Forelimb muscle (tissue), 1 donor: ENCODE data around the gene AMZ1. TPM values are rescaled to one million over a fixed set of nuclear protein-coding genes. Genes with fewer than 3 reads are reported as not detected.
"Not testable (repeated sequence)": the region's sequence is repeated elsewhere in the genome, so short reads cannot be mapped to it uniquely, and the experiment has no call there.

Experiments
- DNase-seq: peaks from one replicate; pipeline ENCODE4 v3.0.0-alpha.2; 2013; ENCODE audit warnings: low read depth
- polyA plus RNA-seq: library from polyadenylated mRNA; unstranded; fragments of 120-200 nt; gene quantifications from one replicate; pipeline ENCODE4 v1.2.1, GENCODE V29; 2013; ENCODE audit not compliant: insufficient read length

The AMZ1 gene
- polyA plus RNA-seq, 1 donor, result 0.29 TPM

- DNase-seq, result no peak
Measured at GRCh38 chr7:2691011-2691707, 3.2 kb downstream of the AMZ1 start.

GRCh38 chr7:2691932-2692439, 4.0 kb downstream of the AMZ1 start:
- DNase-seq, result not testable (repeated sequence)

DNA sequence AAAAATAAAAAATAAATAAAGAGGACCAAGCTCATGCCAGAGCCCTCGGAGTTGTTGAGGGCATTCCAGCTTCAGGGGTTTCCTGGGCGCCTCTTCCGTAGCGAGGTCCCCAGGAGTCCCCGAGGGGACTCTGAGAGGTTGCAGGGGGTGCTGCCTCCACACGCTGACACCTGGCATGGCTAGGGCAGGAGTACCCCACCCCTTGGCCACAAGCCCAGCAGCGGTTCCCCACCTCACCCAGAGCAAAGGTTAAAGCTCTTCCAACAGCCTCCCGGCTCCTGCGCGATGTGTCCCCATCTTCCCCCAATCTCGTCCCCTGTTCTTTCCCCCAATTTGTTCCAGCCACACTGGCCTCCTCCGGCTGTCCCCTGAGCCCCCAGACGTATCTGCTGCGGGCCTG, 4.5 kb downstream of the AMZ1 start:
- DNase-seq, result no peak

GRCh38 chr7:2693420-2694121, 5.6 kb downstream of the AMZ1 start:
- DNase-seq, result not testable (repeated sequence)

- DNase-seq, result not testable (repeated sequence)
Measured at GRCh38 chr7:2694122-2694436, 6.1 kb downstream of the AMZ1 start.

DNA sequence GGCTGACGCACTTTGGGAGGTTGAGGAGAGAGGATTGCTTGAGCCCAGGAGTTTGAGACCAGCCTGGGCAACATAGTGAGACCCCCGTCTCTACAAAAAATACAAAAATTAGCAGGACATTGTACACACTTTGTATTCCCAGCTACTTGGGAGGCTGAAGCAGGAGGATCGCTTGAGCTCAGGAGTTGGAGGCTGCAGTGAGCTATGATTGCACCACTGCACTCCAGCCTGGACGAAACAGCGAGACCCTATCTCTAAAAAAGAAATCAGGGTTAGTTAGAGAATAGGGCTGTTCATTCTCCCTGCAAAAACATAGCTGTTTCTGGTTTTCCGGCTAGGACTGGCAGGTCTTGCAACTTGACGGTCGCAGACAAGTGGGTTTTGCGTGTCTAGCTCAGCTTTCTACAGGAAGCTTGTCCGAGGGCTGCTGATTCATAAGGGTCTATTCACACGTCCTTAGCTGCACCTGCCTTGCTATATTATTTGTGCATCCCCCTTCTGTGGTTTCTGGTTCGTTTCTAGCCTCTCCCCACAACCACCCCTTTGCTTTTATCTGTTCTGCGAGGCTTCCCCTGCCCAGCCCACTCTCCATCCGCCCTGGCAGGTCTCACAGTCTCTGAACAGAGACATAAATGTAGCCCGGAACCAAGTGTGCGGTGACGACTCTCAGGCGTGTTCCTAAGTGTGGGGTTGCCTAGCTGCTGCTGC, 10.7 kb downstream of the AMZ1 start:
- no peak for DNase-seq

DNA sequence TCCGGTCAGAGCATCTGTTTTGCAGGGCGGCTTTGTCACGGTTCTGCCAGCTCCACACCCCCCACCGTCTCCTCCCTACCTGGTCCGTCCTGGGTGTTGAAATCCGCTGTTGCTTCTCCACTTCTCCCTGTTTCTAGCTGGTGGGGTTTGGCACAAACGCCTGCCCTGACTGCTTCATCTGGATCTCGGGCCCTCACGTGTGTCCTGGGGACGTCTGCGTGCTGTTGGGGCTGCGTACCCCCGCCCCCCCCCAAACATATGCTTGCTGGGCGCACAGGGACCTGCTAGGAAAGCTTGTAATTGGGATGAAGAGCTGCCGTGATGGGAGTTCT, 11.3 kb downstream of the AMZ1 start:
- no peak for DNase-seq

DNA sequence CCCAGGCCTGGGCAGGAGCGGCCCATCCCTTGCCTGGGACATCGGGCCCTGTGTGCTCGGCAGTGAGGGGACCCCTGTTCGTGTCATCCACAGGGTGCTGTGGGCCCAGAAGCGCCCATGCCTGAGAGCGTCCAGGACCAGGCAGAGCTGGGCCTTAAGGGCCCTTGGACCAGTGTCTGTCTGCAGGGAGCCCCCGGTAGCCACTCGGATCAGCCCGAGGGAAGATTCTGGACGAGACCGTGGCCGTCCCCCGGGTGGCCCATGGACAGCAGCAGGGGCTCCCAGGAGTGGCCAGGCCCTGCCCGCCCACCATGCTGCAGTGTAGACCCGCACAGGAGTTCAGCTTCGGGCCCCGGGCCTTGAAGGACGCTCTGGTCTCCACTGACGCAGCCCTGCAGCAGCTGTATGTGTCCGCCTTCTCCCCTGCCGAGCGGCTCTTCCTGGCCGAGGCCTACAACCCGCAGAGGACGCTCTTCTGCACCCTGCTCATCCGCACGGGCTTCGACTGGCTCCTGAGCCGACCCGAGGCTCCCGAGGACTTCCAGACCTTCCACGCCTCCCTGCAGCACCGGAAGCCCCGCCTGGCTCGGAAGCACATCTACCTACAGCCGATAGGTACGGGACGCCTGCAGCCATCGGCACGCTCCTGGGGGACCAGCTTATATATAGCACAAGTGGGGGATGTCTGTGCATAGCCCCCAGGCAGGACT, 12.3 kb downstream of the AMZ1 start:
- DNase-seq, result no peak

DNA sequence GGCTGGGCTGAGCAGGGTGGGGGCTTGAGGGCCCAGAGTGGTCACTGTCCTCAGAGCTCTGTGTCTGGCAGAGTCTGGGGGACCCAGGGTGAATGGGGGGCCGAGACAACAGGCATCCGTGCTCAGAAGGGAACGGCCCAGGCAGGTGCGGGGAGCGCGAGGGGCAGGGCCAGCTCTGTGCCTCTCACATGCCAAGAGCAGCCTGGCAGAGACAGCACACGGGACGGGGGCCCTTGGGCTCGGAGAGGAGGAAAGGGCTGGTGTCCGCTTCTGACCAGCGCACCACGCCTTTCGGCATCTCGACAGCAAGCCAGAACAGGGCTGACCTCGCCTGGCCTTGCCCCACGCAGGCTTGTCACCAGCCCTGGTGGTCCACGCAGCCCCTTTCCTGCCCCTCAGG, 13.4 kb downstream of the AMZ1 start:
- DNase-seq, result no peak

- no peak for DNase-seq
Measured at GRCh38 chr7:2701832-2702593, 14.0 kb downstream of the AMZ1 start.

- DNase-seq, result no peak
Measured at GRCh38 chr7:2702594-2702957, 14.6 kb downstream of the AMZ1 start.

GRCh38 chr7:2705371-2706096, 17.5 kb downstream of the AMZ1 start:
- DNase-seq, result no peak

DNA sequence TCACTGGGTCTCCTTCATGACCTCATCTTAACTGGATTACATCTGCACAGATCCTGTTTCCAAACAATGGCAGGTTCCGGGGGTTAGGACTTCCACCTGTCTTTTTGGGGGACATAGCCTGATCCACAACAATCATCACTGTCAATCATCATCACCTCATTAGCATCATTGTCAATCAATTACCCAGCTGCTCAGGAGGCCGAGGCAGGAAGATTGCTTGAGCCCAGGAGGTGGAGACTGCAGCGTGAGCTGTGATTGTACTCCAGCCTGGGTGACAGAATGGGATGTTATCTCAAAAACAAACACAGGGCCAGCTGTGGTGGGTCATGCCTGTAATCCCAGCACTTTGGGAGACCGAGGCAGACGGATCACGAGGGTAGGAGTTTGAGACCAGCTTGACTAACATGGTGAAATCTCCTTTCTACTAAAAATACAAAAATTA, 18.7 kb downstream of the AMZ1 start:
- no peak for DNase-seq

- DNase-seq, result no peak
Measured at GRCh38 chr7:2707481-2707880, 19.5 kb downstream of the AMZ1 start.

GRCh38 chr7:2708041-2708440, 20.0 kb downstream of the AMZ1 start:
- no peak for DNase-seq

GRCh38 chr7:2708547-2709310, 20.7 kb downstream of the AMZ1 start:
- no peak for DNase-seq

DNA sequence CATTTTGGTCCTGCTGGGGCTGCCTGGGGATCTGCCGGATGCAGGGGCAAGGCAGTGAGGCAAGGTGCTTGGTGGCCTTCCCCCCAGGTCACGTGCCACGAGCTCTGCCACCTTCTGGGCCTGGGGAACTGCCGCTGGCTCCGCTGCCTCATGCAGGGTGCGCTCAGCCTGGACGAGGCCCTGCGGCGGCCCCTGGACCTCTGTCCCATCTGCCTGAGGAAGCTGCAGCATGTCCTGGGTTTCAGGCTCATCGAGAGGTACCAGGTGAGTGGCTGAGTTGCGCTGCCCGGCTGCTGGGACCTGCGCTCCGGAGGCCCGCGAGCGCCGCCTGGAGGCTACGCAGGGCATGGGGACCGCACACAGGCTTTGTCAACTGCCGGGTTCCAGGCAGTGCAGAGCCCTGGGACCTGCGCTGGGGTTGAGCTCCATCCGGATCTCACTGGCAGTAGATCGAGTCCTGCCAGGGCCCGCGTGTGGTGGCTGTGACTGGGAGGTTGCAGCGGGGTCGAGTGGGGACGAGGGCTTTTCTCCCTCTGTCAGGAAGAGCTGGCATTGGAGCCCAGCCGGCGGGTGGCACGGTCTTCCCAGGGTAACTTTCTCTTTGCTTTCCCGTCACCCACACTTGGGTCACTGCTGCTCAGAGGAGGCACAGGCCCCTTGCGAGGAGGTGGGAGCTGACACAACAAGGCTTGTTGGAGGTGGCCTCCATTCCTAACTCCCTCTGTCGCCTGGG, 21.7 kb downstream of the AMZ1 start:
- DNase-seq, result no peak

- no peak for DNase-seq
Measured at GRCh38 chr7:2710286-2710655, 22.3 kb downstream of the AMZ1 start.

DNA sequence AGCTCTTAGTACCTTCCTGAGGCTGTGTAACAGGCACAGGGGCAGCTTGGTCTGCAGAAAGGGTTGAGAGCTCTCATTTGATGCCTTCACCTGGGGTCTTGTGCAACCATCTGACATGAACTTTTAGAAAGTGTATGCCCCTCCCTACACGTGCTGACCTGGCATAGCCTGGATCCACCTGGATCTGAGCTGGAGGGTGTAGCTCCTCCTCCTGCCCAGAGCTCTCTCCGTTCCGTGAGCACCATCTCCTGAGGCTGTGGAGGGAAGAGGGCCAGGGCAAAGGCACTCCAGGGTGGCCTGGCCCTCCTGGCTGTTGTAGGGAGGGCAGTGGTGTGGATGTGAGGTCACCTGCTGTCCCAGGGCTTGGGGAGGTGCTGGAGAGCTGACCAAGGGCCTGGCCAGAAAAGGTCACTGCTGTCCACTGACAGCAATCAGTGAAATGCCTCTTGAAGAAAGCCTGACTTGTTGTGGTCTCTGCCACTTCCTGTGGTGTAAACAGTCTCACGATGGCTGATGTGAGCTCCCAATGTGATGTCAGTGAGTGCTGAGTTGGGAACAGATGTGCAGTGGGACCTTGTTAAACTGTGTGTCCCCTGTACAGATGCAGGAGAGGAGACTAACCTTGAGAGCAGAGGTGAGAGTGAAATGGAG, 23.0 kb downstream of the AMZ1 start:
- DNase-seq, result no peak
